Measurements from ENCODE around the gene CTBP2.

CTBP2 gene

DNA sequence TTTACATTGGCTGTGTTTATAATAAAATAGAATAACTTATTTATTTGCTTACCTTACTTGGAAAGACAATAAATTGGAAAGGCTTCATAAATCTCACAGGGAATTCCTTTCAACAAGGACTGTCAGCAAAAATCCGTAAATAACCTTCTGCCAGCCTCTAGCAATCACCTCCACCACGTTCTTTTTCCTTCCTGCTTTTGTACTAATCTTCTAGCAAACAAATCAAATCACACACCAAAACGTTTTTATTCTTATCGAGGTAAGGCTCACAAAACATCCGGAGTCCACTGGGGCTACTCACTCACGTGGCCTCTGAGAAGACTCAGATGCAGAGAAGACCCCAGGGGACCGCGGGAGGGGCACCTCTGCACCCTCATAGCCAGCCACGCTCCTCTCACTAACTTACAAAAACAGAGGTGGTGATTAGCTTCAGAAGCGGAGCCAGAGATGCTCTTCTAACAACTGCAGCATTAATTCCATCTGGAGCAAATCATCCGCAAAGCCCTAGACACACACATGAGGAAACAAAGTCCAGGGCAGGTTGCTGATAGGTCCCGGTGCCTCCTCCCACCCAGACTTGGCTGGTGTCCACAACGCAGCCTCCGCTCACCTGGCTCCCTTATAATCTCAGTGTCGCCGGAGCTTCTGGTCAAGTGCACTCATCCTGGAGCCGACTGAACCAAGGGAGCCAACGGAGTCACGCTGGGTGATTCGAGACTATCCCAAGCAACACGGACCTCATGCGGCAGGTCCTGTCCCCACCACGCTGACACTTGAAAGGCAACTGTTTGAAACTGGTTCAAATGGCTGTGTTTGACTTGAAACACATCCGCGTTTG, 22.5 kb downstream of the CTBP2 start:
- no peak overlapping the region for H3K4me3 ChIP-seq (ENCODE audit: control insufficient read depth, low read depth, low read length)
- TF ChIP-seq, protein P1, sequence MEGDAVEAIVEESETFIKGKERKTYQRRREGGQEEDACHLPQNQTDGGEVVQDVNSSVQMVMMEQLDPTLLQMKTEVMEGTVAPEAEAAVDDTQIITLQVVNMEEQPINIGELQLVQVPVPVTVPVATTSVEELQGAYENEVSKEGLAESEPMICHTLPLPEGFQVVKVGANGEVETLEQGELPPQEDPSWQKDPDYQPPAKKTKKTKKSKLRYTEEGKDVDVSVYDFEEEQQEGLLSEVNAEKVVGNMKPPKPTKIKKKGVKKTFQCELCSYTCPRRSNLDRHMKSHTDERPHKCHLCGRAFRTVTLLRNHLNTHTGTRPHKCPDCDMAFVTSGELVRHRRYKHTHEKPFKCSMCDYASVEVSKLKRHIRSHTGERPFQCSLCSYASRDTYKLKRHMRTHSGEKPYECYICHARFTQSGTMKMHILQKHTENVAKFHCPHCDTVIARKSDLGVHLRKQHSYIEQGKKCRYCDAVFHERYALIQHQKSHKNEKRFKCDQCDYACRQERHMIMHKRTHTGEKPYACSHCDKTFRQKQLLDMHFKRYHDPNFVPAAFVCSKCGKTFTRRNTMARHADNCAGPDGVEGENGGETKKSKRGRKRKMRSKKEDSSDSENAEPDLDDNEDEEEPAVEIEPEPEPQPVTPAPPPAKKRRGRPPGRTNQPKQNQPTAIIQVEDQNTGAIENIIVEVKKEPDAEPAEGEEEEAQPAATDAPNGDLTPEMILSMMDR (IDR thresholded peaks at IDR 0.05; ENCODE audit: control insufficient read depth, insufficient read depth, low read depth, low read length, missing control alignments): no peak
- no peak for DNase-seq (ENCODE audit: low read depth)

DNA sequence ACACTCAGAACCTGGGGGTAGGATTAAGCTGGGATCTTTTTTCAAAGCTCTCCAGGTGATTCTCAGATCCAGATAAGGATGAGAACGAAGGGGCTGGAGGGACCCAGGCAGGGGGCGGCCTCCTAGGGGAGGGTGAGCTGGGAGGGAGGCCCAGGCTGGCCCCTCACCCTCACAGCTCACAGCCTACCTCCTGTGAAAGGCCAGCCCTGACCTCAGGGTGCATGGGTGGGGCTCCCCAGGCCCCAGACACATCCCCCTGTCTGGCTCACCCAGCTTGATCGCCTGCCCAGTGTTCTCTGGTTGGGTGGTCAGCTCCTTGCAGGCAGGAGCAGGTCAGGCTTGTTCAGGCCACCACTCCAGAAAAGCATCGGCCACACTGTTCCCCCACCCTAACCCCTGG, 24.3 kb downstream of the CTBP2 start:
- no peak for DNase-seq (ENCODE audit: low read depth)
- no peak overlapping the region for H3K4me3 ChIP-seq (ENCODE audit: control insufficient read depth, low read depth, low read length)
- TF ChIP-seq, protein P1 (IDR thresholded peaks at IDR 0.05; ENCODE audit: control insufficient read depth, insufficient read depth, low read depth, low read length, missing control alignments): no peak

DNA sequence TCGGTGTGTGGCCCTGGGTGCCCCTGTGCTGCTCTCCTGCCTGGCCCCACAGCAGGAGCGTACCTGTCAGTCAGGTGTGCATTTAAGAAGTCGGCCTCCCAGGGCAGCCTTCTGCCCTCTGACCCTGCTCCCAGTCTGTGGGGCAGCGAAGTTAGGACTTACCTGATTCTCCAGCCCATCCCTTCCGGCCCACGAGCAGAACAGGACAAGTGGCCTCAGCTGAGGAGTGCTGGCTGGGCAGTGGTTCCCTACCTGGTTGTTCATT, 24.7 kb downstream of the CTBP2 start:
- TF ChIP-seq, protein P1 (IDR thresholded peaks at IDR 0.05; ENCODE audit: control insufficient read depth, insufficient read depth, low read depth, low read length, missing control alignments): no peak
- H3K4me3 ChIP-seq (ENCODE audit: control insufficient read depth, low read depth, low read length): no peak overlapping the region
- DNase-seq (ENCODE audit: low read depth): no peak

DNA sequence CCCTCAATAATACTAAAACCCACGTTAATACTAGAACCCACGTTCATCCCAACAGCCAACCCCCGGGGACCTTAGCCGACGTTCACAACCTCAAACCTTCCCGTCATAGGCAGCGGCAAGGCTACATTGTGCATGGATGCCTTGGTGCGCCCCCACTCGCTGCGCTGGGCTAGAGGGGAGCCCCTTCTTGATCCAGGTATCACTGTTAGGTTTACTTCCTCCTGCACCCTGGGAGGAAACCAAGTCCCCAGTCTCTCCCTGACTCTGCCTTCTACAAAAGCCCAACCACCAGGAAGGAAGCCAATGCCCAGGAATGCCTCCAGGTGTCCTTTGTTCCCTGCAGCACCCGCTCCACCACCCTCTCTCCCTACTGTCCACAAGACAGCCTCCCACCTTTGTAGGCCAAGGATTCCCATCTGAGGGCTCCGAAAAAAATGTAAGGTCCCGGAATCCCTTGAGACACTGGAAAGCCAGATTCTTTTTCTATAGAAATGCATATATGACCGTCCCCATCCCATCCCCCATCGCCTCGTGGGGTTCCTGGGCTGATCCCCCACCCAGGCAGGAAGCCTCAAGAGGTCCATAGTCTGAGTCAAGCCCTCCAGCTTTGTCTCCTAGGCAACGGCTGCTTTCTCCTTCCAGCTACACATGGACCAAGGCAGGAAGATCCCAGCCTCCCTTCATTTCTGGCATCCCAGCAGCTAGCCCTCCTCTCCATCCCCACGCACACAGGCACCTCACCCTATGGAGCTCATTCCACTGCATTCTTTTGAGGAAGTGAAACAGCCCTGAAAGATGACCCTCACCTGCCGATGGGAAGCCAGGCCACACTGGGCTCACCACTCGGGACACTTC, 25.2 kb downstream of the CTBP2 start:
- no peak for DNase-seq (ENCODE audit: low read depth)
- no peak overlapping the region for H3K4me3 ChIP-seq (ENCODE audit: control insufficient read depth, low read depth, low read length)
- TF ChIP-seq, protein P1 (IDR thresholded peaks at IDR 0.05; ENCODE audit: control insufficient read depth, insufficient read depth, low read depth, low read length, missing control alignments): no peak

DNA sequence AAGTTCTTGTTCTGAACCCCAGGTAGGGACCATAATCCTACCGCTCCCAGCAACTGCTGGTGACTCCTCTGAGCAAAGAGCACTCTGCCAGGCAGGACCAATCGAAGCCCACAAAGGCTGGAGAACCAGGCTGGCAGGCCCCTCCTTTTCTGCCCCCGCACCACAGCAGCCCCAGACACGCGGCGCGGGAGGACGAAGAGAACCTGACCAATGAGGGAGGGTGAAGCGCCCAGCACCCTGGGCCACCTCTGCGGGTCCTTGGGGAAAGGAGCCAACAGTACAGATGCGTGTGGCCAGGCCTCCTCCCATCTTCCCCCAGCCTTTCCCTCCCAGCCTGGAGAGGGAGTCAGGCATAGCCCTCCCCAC, 25.9 kb downstream of the CTBP2 start:
- DNase-seq (ENCODE audit: low read depth): no peak
- TF ChIP-seq, protein P1 (IDR thresholded peaks at IDR 0.05; ENCODE audit: control insufficient read depth, insufficient read depth, low read depth, low read length, missing control alignments): no peak
- no peak overlapping the region for H3K4me3 ChIP-seq (ENCODE audit: control insufficient read depth, low read depth, low read length)

DNA sequence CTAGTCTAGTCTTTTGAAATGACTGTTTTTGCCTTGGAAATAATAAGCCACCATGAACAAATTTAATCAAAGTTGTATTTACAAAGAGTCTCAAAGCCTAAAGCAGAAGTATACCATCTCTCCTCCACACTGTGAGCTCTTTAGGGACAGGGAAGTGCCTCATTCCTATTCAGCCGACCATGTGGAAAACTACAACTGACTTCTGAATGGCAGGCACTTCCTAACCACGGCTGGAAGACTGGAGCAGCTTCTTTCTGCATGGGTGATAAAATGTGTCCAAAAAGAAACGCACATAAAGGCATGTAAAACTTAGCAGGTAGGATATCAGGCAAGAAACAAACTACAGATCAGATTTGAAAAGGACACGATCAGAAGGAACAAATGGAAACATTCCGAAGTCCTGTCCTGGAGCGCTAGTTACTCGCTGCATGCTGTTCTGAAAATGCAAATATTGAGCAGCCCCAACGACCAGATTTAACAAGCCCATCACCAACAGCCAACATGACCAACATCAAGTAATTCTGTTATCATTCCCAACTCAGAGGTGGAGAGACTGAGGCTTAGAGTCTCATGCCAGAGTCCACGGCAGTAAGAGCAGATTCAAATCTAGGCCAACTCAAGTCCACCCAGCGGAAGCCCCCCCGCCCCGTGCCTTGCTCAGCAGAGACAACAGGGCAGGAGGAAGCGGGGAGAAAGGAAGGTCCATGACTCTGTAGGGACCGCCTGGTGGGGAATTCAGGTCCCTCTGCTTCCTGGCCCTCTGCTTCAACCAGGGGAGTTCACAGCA, 26.5 kb downstream of the CTBP2 start:
- DNase-seq (ENCODE audit: low read depth): no peak
- TF ChIP-seq, protein P1 (IDR thresholded peaks at IDR 0.05; ENCODE audit: control insufficient read depth, insufficient read depth, low read depth, low read length, missing control alignments): no peak
- H3K4me3 ChIP-seq (ENCODE audit: control insufficient read depth, low read depth, low read length): no peak overlapping the region
